Heart left ventricle (tissue), 16 donors: ENCODE measurements around the gene BST2. TPM values are rescaled to one million over a fixed set of nuclear protein-coding genes. Genes with fewer than 3 reads are reported as not detected.

Experiments used
- ATAC-seq, 4 donors: fragments of 200-7000 bp; cut with Tn5 transposase; one replicate each; pipeline ENCODE4 v1.9.1; 2020 to 2022; ENCODE audit warnings: moderate library complexity in 4 of 4, mild to moderate bottlenecking in 3 of 4, moderate number of reproducible peaks in 1 of 4
- DNase-seq, 5 donors: peaks; one replicate each; pipeline ENCODE4 v3.0.0-alpha.2; 2020
- H3K27ac ChIP-seq, 12 donors: fragments of 200-600 bp; sonication (generic) in 4 of 12; one replicate each; pipeline versions ENCODE4 v1.5.0 to v1.8.0; 2016 to 2022; ENCODE audit warnings: mild to moderate bottlenecking in 2 of 12
- H3K27me3 ChIP-seq, 9 donors: fragments of 200-600 bp; sonication (generic) in 2 of 9; one replicate each; pipeline versions ENCODE4 v1.5.1 to v1.8.0; 2016 to 2022; ENCODE audit warnings: mild to moderate bottlenecking in 3 of 9
- H3K36me3 ChIP-seq, 9 donors: fragments of 200-600 bp; sonication (generic) in 2 of 9; one replicate each; pipeline versions ENCODE4 v1.5.0 to v1.8.0; 2018 to 2022; ENCODE audit warnings: mild to moderate bottlenecking in 2 of 9
- H3K4me1 ChIP-seq, 12 donors: fragments of 200-600 bp; sonication (generic) in 4 of 12; one replicate each; pipeline versions ENCODE4 v1.5.0 to v1.8.0; 2016 to 2022; ENCODE audit warnings: mild to moderate bottlenecking in 3 of 12
- H3K4me3 ChIP-seq, 12 donors: fragments of 200-600 bp; sonication (generic) in 4 of 12; one replicate each; pipeline versions ENCODE4 v1.5.0 to v1.8.0; 2017 to 2022; ENCODE audit warnings: mild to moderate bottlenecking in 9 of 12, moderate library complexity in 4 of 12
- H3K9me3 ChIP-seq, 12 donors: fragments of 200-600 bp; sonication (generic) in 4 of 12; one replicate each; pipeline versions ENCODE4 v1.5.0 to v1.8.0; 2016 to 2022; ENCODE audit warnings: mild to moderate bottlenecking in 1 of 12
- CTCF ChIP-seq, 12 donors: fragments of 200-600 bp; sonication (generic) in 4 of 12; IDR thresholded peaks; one replicate each; pipeline versions ENCODE4 v1.5.0 to v1.8.0; 2018 to 2022; ENCODE audit warnings: antibody characterized with exemption in 12 of 12, mild to moderate bottlenecking in 5 of 12
- POLR2A ChIP-seq, 2 donors: fragments of 450-650 bp; IDR thresholded peaks; one replicate each; pipeline ENCODE4 v1.6.1; 2017; ENCODE audit warnings: antibody characterized with exemption in 2 of 2, mild to moderate bottlenecking in 2 of 2, moderate library complexity in 2 of 2
- WGBS, 4 donors: extraction: QIAGEN DNeasy Blood & Tissue Kit in 2 of 4; methylation state at CpG; one replicate each; pipeline versions ENCODE4 v1.1.5 to v1.1.7; 2013 to 2018; 5-methylcytosine and 5-hydroxymethylcytosine counted together
- intact Hi-C, 10 donors: fragments of 100-400 bp; cut with DNase I; formaldehyde crosslinking; loops; one replicate each; pipeline versions ENCODE4 v1.11.1 to v1.14.2; 2022
- polyA plus RNA-seq, 2 donors: library from polyadenylated mRNA; stranded (reverse); fragments of 200-250 nt; gene quantifications; one replicate each; pipeline ENCODE4 v1.2.3, GENCODE V29; 2013
- total RNA-seq, 9 donors: library from RNA; depleted of rRNA in 2 of 9; stranded (reverse); fragments of >200 nt in 2 of 9; fragmentation: NEBNext Ultra II Directional in 3 of 9; extraction: Animal tissue kit (Norgen Biotek cat#: 25700) in 3 of 9; gene quantifications; one replicate each; pipeline versions ENCODE4 v1.1.0 to v1.2.4, GENCODE V29; 2016 to 2023
- donor health status: ischemic (EF 13 %, LVEDD 7.1; RV severe dilation, severe dysfunction).
- donor health status: healthy with polysubstance abuse.
- donor health status: DM: no; HTN: yes; CAD: no.
- donor health status: DM: no; HTN: no; CAD: no.
- donor health status: ischemic (EF 25% LVEDD 6.9; RV normal size, moderate dysfunction).
- donor health status: ischemic (EF 25% LVEDD 5.7; RV mildly dilated, moderate dysfunction).
- donor health status: healthy.
- donor health status: DM: yes; HTN: yes; CAD: no.
- donor health status: ischemic (EF 35%, LVEDD 5.7; RV mildly dilated, moderate dysfunction).
- donor health status: nonischemic (EF 11% LVEDD 7.7; RV severe dilation, severe dysfunction).
- donor health status: DM: yes; HTN: yes; CAD: no.
- donor health status: PGD.
- donor health status: ischemic (EF 29% LVEDD 5.4; RV normal size, mild dysfunction).
- donor health status: nonischemic (EF 23%, LVEDD 6.1; RV moderate dilation, normal function).

BST2 gene
- total and polyA plus RNA-seq, 11 donors = 28.6 to 116 (median 49.4) TPM

DNA sequence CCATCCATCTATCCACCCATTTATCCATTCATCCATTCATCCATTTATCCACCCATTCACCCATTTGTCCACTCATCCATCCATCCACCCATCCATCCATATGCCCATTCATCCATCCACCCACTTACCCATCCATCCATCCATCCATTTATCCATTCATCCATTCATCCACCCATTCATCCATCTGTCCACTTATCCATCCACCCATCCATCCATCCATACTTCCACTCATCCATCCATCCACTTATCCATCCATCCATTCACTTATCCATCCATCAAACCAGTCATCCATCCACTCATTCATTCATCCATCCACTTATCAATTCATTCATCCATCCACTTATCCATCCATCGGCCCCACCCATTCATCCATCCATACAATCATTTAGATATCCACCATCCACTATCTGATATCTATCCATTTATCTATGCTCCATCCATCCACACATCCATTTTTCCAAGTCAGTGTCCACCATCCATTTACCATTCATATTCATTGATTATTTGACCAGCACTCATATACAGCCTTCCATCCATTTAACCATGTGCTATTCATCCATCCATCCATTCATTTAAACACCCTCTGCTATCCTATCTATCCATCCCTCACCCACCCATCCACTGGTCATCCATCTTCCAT is 40.2 kb upstream of the BST2 start:
- TF ChIP-seq CTCF (IDR thresholded peaks at IDR 0.05) (no peak), POLR2A (IDR thresholded peaks at IDR 0.05) (no peak)
- H3K4me3 ChIP-seq = no peak overlapping the region
- ATAC-seq (no peak), DNase-seq (no peak)
- peaks cover 0 to 14% (median 6%) of the 10 kb centered on the region in 12 donors for H3K4me1 ChIP-seq
- no peaks in the 10 kb centered on the region for H3K36me3 ChIP-seq
- 97 to 100% (median 98%) methylated on average over 1 of the region's 1 CpG for WGBS, 4 donors
- H3K27me3 ChIP-seq = peaks cover 0 to 14% (median 0%) of the 10 kb centered on the region in 9 donors
- H3K27ac ChIP-seq = no peak overlapping the region
- intact Hi-C loops = loop anchor here in 3 of 10 donors (10.0 kb wide), 2 partner anchors 339 to 409 kb away; partner anchors contain the start of gene RPL18A (in 2 of the 3)
- H3K9me3 ChIP-seq = no peaks in the 10 kb centered on the region

GRCh38 chr19:17441241-17442021 is 36.0 kb upstream of the BST2 start:
- Histone ChIP-seq H3K27me3 (no peaks in the 10 kb centered on the region), H3K27ac (no peak overlapping the region), H3K36me3 (no peaks in the 10 kb centered on the region), H3K9me3 (no peaks in the 10 kb centered on the region), H3K4me1 (peaks cover 0 to 4% (median 0%) of the 10 kb centered on the region in 12 donors), H3K4me3 (no peak overlapping the region)
- TF ChIP-seq POLR2A (IDR thresholded peaks at IDR 0.05) = no peak
- peak in 11 of 12 donors; percentile 11 to 52 (median 36) for TF ChIP-seq CTCF (IDR thresholded peaks at IDR 0.05)
- WGBS, 4 donors = 51 to 64% (median 55%) methylated on average over 8 of the region's 8 CpGs
- peak in 3 of 4 donors; percentile 36 to 41 (median 41) for ATAC-seq
- DNase-seq = peak in 1 of 5 donors; percentile 8
- intact Hi-C loops = loop anchor here in 3 of 10 donors (10.0 kb wide), 2 partner anchors 343 to 413 kb away; partner anchors contain the start of gene RPL18A (in 2 of the 3)

DNA sequence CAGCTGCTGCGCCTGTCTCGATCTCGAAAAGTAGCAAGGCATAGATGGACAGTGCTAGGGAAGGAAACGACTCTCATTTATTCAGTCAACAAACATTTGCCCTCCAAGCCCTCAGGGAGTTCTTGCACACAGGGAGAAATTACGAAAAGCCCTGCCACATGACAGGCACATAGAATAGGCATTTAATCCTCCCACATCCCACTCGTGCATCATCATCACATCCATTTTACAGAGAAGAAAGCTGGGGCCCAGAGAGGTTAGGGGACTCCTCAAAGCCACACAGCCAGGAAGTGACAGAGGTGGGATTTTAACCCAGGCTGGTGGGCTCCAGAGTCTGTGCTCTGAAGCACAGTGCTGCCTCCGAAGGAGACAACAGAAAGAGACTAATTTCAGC is 31.4 kb upstream of the BST2 start:
- intact Hi-C loops = no loop called here
- Histone ChIP-seq H3K4me3 (no peak overlapping the region), H3K27me3 (no peaks in the 10 kb centered on the region), H3K36me3 (peaks cover 0 to 4% (median 0%) of the 10 kb centered on the region in 9 donors), H3K9me3 (peaks cover 0 to 5% (median 0%) of the 10 kb centered on the region in 12 donors), H3K27ac (no peak overlapping the region), H3K4me1 (no peaks in the 10 kb centered on the region)
- WGBS, 4 donors = 73 to 85% (median 82%) methylated on average over 7 of the region's 7 CpGs
- no peak for TF ChIP-seq CTCF (IDR thresholded peaks at IDR 0.05)
- TF ChIP-seq POLR2A (IDR thresholded peaks at IDR 0.05) = no peak
- ATAC-seq (no peak), DNase-seq (peak in 1 of 5 donors; percentile 9)
